ENCODE data around the gene TENM4.
"Not testable (repeated sequence)": the region's sequence is repeated elsewhere in the genome, so short reads cannot be mapped to it uniquely, and the experiment has no call there.

Gene TENM4

GRCh38 chr11:78647266-78647915 lies 793.4 kb downstream of the TENM4 start:
- DNase-seq = no peak

DNA sequence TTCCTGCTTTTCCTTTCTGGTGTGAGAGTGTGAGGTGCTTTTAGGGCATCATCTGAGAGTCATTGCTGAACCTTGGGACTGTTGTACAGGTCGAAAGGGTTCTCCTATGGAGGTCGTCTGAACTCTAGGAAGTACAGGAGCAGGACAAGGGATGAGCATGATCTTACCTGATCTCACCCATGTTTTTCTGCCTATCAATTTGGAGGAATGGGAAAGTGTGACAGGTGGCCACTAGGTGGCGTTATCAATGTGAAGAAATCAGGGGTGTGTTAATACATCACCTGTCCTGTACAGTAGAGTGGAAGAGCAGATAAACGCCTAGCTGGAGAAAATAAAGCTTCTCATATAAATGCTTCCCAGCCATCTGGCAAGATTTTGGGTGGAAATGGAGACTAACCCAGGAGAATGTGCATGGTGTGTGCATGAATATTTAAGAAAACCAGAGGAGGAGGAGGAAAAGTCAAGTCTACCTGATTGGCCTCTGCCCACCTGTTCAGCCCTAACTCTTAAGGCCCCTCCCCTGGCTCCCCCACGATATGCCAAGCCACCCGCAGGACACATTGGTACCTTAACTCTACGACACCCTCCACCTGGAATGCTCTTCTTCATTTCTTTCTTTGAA lies 794.2 kb downstream of the TENM4 start:
- no peaks in the 10 kb centered on the region for H3K36me3 Mint-ChIP-seq (ENCODE audit: low read depth)
- H3K9me3 Mint-ChIP-seq = no peaks in the 10 kb centered on the region
- peak; percentile 48 for DNase-seq
- peaks cover 23% of the 10 kb centered on the region for H3K4me1 Mint-ChIP-seq (ENCODE audit: low read depth)
- peaks cover 27% of the 10 kb centered on the region for H3K27me3 Mint-ChIP-seq
- H3K27ac Mint-ChIP-seq = no peak overlapping the region
- no peak overlapping the region for H3K4me3 Mint-ChIP-seq

More at GRCh38 chr11:78647266-78647915, 793.4 kb downstream of the TENM4 start:
- H3K4me1 Mint-ChIP-seq (ENCODE audit: low read depth) = peaks cover 29% of the 10 kb centered on the region
- H3K4me3 Mint-ChIP-seq = no peak overlapping the region
- H3K27ac Mint-ChIP-seq = no peak overlapping the region
- H3K9me3 Mint-ChIP-seq = peaks cover 2% of the 10 kb centered on the region
- peaks cover 27% of the 10 kb centered on the region for H3K27me3 Mint-ChIP-seq
- no peaks in the 10 kb centered on the region for H3K36me3 Mint-ChIP-seq (ENCODE audit: low read depth)

DNA sequence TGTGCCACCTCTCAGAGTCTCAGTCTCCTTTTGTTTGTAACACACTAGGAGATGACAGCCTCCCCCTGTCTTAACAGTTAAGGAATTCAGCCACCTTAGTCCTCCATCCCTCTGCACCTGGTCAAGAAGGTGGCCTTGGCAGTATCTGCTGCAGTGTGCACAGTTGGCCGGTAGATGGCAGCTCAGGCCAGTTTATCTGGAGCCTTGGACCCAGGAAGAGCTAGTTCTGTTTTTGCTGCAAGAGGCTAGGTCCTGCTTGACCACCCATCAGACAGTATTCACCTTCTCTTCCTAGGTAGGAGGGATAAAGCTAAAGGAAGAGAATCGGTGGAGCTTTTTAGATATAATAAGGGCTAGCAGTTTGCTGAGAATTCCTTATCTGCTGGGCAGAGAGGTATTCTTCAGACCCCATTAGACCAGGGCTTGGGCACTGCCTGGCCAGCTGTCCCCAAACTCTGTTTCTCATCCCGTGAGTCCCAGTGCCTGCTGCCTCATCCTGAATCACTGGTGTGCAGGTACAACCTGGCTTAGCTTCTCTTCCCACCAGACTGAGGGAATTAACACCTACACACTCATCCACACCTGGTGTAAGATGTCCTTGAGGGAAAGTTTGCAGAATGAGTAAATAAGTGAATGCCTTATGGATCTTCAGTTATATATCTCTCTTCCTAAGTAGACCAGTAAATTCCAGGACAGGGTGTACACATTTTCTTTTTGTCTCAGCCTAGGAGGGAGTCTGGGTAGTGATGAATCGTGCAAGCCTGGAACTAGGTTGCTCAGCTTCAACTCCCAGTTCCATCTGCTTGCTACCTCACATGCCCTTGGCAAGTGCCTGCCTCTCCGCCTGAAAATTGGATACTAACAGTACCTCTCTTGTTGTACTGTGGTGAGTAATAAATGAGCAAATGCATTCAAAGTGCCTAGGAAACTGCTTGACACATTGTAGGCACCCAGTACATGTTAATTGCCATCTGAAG lies 795.3 kb downstream of the TENM4 start:
- DNase-seq = peak; percentile 73
- H3K27me3 Mint-ChIP-seq = peaks cover 22% of the 10 kb centered on the region
- H3K4me3 Mint-ChIP-seq = no peak overlapping the region
- H3K9me3 Mint-ChIP-seq = no peaks in the 10 kb centered on the region
- H3K27ac Mint-ChIP-seq = no peak overlapping the region
- H3K4me1 Mint-ChIP-seq (ENCODE audit: low read depth) = peaks cover 17% of the 10 kb centered on the region
- no peaks in the 10 kb centered on the region for H3K36me3 Mint-ChIP-seq (ENCODE audit: low read depth)

- no peak overlapping the region for H3K4me3 Mint-ChIP-seq
- peaks cover 6% of the 10 kb centered on the region for H3K9me3 Mint-ChIP-seq
- H3K27me3 Mint-ChIP-seq = peaks cover 18% of the 10 kb centered on the region
- DNase-seq = no peak
- H3K27ac Mint-ChIP-seq = peak overlapping the region; percentile 90
- H3K36me3 Mint-ChIP-seq (ENCODE audit: low read depth) = no peaks in the 10 kb centered on the region
- peaks cover 17% of the 10 kb centered on the region for H3K4me1 Mint-ChIP-seq (ENCODE audit: low read depth)
Observed at GRCh38 chr11:78643676-78644056, 797.2 kb downstream of the TENM4 start.

GRCh38 chr11:78642979-78643675 lies 797.7 kb downstream of the TENM4 start:
- DNase-seq = no peak
- peaks cover 10% of the 10 kb centered on the region for H3K9me3 Mint-ChIP-seq
- no peaks in the 10 kb centered on the region for H3K36me3 Mint-ChIP-seq (ENCODE audit: low read depth)
- H3K4me3 Mint-ChIP-seq = no peak overlapping the region
- peaks cover 17% of the 10 kb centered on the region for H3K27me3 Mint-ChIP-seq
- peaks cover 17% of the 10 kb centered on the region for H3K4me1 Mint-ChIP-seq (ENCODE audit: low read depth)
- H3K27ac Mint-ChIP-seq = peak overlapping the region; percentile 90

- peaks cover 11% of the 10 kb centered on the region for H3K9me3 Mint-ChIP-seq
- no peaks in the 10 kb centered on the region for H3K36me3 Mint-ChIP-seq (ENCODE audit: low read depth)
- no peak overlapping the region for H3K4me3 Mint-ChIP-seq
- H3K4me1 Mint-ChIP-seq (ENCODE audit: low read depth) = peaks cover 17% of the 10 kb centered on the region
- H3K27me3 Mint-ChIP-seq = peaks cover 14% of the 10 kb centered on the region
- no peak for DNase-seq
- no peak overlapping the region for H3K27ac Mint-ChIP-seq
Observed at GRCh38 chr11:78641541-78641940, 799.3 kb downstream of the TENM4 start.

- Mint-ChIP-seq H3K9me3 (peaks cover 18% of the 10 kb centered on the region), H3K4me3 (no peak overlapping the region), H3K36me3 (ENCODE audit: low read depth) (no peaks in the 10 kb centered on the region), H3K4me1 (ENCODE audit: low read depth) (peaks cover 27% of the 10 kb centered on the region), H3K27me3 (peaks cover 12% of the 10 kb centered on the region), H3K27ac (no peak overlapping the region)
- no peak for DNase-seq
Observed at GRCh38 chr11:78638704-78639380, 802.0 kb downstream of the TENM4 start.

DNA sequence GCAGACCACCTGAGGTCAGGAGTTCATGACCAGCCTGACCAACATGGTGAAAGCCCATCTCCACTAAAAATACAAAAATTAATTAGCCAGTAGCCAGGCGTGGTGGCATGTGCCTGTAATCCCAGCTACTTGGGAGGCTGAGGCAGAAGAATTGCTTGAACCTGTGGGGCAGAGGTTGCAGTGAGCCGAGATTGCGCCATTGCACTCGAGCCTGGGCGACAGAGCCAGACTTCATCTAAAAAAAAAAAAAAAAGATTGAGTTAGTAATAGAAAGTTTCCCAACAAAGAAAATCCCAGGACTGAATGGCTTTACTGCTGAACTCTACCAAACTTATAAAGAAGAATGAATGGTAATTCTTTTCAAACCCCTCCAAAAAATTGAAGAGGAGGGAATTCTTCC lies 803.3 kb downstream of the TENM4 start:
- H3K4me3 Mint-ChIP-seq; DNase-seq; H3K27ac Mint-ChIP-seq; H3K36me3 Mint-ChIP-seq (ENCODE audit: low read depth): not testable (repeated sequence)
- Mint-ChIP-seq H3K4me1 (ENCODE audit: low read depth) (peaks cover 15% of the 10 kb centered on the region), H3K27me3 (peaks cover 21% of the 10 kb centered on the region), H3K9me3 (peaks cover 18% of the 10 kb centered on the region)

DNA sequence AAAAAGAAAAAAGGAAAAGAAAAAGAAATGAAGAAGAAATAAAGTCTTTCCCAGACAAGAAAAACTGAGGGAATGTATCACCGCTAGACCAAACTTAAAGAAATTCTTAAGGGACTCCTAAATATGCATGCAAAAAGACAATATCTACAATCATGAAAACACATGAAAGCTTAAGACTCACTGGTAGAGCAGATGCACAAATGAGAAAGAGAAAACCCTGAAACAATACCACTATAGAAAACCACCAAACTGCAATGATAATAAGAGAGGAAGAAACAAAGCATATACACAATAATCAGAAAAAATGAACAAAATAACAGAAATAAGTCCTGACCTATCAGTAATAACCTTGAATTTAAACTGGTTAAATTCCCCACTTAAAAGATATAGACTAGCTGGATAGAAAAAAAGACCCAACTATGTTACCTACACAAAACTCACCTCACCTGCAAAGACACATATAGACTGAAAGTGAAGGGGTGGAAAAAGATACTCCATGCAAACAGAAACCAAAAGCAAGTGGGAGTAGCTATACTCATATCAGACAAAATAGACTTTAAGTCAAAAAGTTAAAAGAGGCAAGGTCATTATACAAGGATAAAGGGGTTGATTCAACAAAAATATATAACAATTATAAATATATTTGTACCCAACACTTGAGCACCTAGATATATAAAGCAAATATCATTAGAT lies 804.9 kb downstream of the TENM4 start:
- Mint-ChIP-seq H3K4me1 (ENCODE audit: low read depth) (peaks cover 13% of the 10 kb centered on the region), H3K4me3 (no peak overlapping the region), H3K27ac (peak overlapping the region; percentile 61), H3K9me3 (peaks cover 20% of the 10 kb centered on the region), H3K27me3 (peaks cover 26% of the 10 kb centered on the region), H3K36me3 (ENCODE audit: low read depth) (no peaks in the 10 kb centered on the region)
- no peak for DNase-seq

GRCh38 chr11:78633516-78634310 lies 807.1 kb downstream of the TENM4 start:
- Mint-ChIP-seq H3K27me3 (peaks cover 26% of the 10 kb centered on the region), H3K4me1 (ENCODE audit: low read depth) (peaks cover 13% of the 10 kb centered on the region), H3K4me3 (no peak overlapping the region), H3K9me3 (peaks cover 32% of the 10 kb centered on the region), H3K36me3 (ENCODE audit: low read depth) (no peaks in the 10 kb centered on the region), H3K27ac (no peak overlapping the region)
- DNase-seq = no peak

DNA sequence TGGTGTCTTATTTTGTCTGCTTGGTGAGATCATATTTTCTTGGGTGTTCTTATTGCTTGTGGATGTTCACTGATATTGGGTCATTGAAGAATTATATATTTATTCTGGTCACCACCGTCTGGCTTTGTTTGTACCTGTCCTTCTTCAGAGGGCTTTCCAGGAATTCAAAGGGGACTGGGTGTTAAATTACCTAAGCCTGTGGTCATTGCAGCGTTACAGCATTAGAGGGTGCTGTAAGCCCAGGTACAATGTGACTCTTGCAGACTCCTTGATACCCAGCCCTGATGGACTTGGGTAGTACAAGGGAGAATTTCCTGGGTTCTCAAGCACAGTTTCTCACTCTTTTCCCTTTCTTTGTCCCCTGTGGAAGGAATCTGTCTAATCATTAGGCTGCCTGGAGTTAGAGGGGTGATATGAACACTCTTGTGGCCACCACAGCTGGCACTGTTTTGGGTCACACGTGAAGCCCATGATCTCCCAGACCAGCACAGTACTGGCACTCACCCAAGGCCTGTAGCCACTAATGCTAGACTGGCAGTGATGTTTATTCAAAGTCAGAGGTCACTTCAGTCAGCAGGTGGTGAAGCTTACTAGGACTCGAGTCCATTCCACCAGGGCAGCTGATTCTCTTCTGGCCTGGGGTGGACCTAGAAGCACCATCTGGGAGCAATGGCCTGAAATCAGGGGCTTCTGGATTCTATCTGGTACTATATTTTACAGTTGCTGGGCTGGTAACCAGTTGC lies 810.1 kb downstream of the TENM4 start:
- Mint-ChIP-seq H3K4me3 (no peak overlapping the region), H3K9me3 (peaks cover 28% of the 10 kb centered on the region), H3K27ac (no peak overlapping the region), H3K27me3 (peaks cover 24% of the 10 kb centered on the region), H3K4me1 (ENCODE audit: low read depth) (peaks cover 6% of the 10 kb centered on the region), H3K36me3 (ENCODE audit: low read depth) (no peaks in the 10 kb centered on the region)
- no peak for DNase-seq

- no peaks in the 10 kb centered on the region for H3K36me3 Mint-ChIP-seq (ENCODE audit: low read depth)
- peaks cover 27% of the 10 kb centered on the region for H3K9me3 Mint-ChIP-seq
- no peak for DNase-seq
- peaks cover 4% of the 10 kb centered on the region for H3K4me1 Mint-ChIP-seq (ENCODE audit: low read depth)
- H3K4me3 Mint-ChIP-seq = no peak overlapping the region
- no peak overlapping the region for H3K27ac Mint-ChIP-seq
- H3K27me3 Mint-ChIP-seq = peaks cover 23% of the 10 kb centered on the region
Observed at GRCh38 chr11:78630155-78630554, 810.7 kb downstream of the TENM4 start.
